GM12875 (cell line): ENCODE data around the gene NT5M.
"Not testable (repeated sequence)": the region's sequence is repeated elsewhere in the genome, so short reads cannot be mapped to it uniquely, and the experiment has no call there.

Experiments used
- H3K4me3 ChIP-seq: one replicate; pipeline ENCODE4 v1.5.1; 2011; ENCODE audit warnings: low read depth, low read length, control low read depth
- CTCF ChIP-seq: IDR thresholded peaks from 2 replicates; pipeline ENCODE4 v1.5.1; 2011; ENCODE audit warnings: low read depth, mild to moderate bottlenecking, control low read depth, inconsistent platforms, low read length, moderate library complexity, borderline replicate concordance; ENCODE audit not compliant: insufficient read depth

The NT5M gene

DNA sequence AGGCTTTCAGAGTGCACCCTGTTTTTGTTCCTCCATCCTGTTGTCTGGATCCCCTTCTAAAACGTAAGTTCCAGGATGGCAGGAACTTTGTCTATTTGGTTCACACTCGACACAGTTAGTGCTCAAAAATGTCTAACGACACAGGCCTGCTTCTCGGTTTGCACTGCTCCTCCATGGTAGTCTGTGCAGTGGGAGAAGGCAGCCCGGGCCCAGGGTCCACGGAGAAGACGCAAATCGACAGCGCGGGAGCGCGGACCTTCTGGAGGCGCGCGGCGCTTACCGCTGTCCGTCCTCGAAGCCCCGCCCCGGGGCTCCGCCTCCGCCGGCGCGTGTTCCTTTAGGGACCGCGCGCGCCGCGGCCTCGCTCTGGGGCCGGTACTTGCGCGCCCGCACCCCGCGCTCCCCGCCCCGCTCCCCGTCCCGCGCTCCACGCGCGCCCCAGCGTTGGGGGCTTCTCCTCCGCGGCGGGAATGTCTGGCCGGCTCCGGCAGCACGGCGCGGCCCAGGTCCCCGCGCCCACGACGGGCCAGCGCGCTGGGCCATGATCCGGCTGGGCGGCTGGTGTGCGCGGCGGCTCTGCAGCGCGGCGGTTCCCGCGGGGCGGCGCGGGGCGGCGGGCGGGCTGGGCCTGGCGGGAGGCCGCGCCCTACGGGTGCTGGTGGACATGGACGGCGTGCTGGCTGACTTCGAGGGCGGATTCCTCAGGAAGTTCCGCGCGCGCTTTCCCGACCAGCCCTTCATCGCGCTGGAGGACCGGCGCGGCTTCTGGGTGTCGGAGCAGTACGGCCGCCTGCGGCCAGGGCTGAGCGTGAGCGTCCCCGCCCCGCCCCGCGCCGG is at the start of gene NT5M:
Gene NT5M (plus strand): TSS at position 364 of the 837 bp plus-strand sequence. CDS start 178 bp downstream, at position 542.
- H3K4me3 ChIP-seq: peak within 1 kb of the TSS; percentile 69
- no peak for TF ChIP-seq CTCF

- TF ChIP-seq CTCF: no peak
- no peak overlapping the region for H3K4me3 ChIP-seq
Measured at GRCh38 chr17:17253406-17253805, 49.8 kb upstream of the NT5M start.

DNA sequence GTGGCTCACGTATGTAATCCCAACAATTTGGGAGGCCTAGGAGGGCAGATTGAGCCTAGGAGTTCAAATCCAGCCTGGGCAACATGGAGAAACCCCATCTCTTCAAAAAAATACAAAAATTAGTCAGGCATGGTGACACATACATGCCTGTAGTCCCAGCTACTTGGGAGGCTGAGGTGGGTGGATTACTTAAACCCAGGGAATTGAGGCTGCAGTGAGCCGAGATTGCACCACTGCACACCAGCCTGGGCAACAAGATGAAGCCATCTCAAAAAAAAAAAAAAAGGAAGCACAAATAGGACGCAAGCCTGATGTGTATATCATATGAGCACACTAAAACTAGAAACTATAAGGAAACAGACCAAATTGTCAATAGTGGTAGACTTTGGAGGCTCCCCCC is 49.1 kb upstream of the NT5M start:
- H3K4me3 ChIP-seq: no peak overlapping the region
- no peak for TF ChIP-seq CTCF

DNA sequence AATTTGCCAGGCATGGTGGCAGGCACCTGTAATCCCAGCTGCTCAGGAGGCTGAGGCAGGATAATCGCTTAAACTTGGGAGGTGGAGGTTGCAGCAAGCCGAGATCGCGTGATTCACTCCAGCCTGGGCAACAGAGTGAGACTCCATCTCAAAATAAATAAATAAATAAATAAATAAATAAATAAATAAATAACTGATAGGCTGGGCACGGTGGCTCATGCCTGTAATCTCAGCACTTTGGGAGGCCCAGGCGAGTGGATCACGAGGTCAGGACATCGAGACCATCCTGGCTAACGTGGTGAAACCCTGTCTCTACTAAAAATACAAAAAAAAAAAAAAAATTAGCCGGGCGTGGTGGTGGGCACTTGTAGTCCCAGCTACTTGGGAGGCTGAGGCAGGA is 47.5 kb upstream of the NT5M start:
- not testable (repeated sequence) for H3K4me3 ChIP-seq

DNA sequence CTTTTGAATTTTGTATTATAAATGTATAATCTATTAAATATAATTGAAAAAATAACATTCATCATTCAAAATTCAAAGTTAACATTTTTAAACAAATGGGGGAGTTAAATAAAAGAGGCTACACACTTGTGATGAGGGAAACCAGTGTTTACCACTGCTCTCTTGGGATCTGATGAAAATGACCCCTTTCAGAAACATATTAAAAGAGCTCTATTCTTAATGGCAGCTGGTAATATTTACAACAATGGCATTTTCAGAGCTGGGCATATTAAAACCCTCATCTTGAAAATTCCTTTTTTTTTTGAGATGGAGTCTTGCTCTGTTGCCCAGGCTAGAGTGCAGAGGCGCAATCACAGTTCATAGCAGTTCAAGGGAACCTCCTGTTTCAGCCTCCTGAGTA is 46.9 kb upstream of the NT5M start:
- no peak overlapping the region for H3K4me3 ChIP-seq
- no peak for TF ChIP-seq CTCF

GRCh38 chr17:17258011-17258410 is 45.2 kb upstream of the NT5M start:
- TF ChIP-seq CTCF: no peak
- H3K4me3 ChIP-seq: no peak overlapping the region

GRCh38 chr17:17258998-17259397 is 44.2 kb upstream of the NT5M start:
- TF ChIP-seq CTCF: no peak
- no peak overlapping the region for H3K4me3 ChIP-seq

DNA sequence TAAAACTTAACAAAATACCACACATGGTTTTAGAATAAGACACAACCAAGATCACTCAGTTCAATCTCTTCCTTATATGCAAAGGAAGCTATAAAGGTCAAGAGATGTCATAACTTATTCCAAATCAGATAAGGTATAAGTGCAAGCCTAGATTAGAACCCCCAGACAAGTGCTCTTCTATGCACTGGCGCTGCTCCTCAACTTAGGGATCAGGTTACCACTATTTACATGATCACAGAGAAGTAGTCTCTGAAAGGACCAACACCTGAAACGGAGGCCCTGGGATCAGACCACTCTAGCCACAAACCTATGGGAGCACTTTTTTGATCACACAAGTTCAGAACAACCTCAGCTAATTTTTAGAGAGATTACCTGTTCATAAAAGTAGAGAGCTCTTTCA is 38.7 kb upstream of the NT5M start:
- TF ChIP-seq CTCF: no peak
- no peak overlapping the region for H3K4me3 ChIP-seq
